Activated T-helper 17 cell treated with anti-CD3 and anti-CD28 coated beads, Interleukin-2, amount 50 U/mL, for 72 hours (primary cell): ENCODE data around the gene KCTD21. TPM values are rescaled to one million over a fixed set of nuclear protein-coding genes. Genes with fewer than 3 reads are reported as not detected.

Experiments
- ATAC-seq: fragments of 150-1000 bp; cut with Tn5 transposase; replicated peaks from 2 replicates; pipeline ENCODE4 v1.10.0; 2021; ENCODE audit warnings: mild to moderate bottlenecking, moderate library complexity
- H3K27ac Mint-ChIP-seq: one replicate; pipeline ENCODE4 v1.8.0; 2022; ENCODE audit warnings: mixed read lengths
- H3K27me3 Mint-ChIP-seq: one replicate; pipeline ENCODE4 v1.8.0; 2022; ENCODE audit warnings: mixed read lengths
- H3K36me3 Mint-ChIP-seq: one replicate; pipeline ENCODE4 v1.8.0; 2022; ENCODE audit warnings: low read depth, mild to moderate bottlenecking, mixed read lengths
- H3K4me1 Mint-ChIP-seq: one replicate; pipeline ENCODE4 v1.8.0; 2022; ENCODE audit warnings: mixed read lengths
- H3K4me3 Mint-ChIP-seq: one replicate; pipeline ENCODE4 v1.8.0; 2022; ENCODE audit warnings: mild to moderate bottlenecking, mixed read lengths
- H3K9me3 Mint-ChIP-seq: one replicate; pipeline ENCODE4 v1.8.0; 2022; ENCODE audit warnings: mixed read lengths
- total RNA-seq, 2 donors: library from RNA; stranded (reverse); gene quantifications; one replicate each; pipeline ENCODE4 v1.2.3, GENCODE V29; 2022

The KCTD21 gene
- total RNA-seq, 2 donors from 2014 or later, result 6.1 to 7.5 TPM

GRCh38 chr11:78199653-78200015 lies 11.2 kb upstream of the KCTD21 start:
- Mint-ChIP-seq H3K27ac (no peak overlapping the region), H3K4me3 (no peak overlapping the region), H3K36me3 (no peaks in the 10 kb centered on the region), H3K27me3 (no peaks in the 10 kb centered on the region), H3K4me1 (peaks cover 30% of the 10 kb centered on the region), H3K9me3 (no peaks in the 10 kb centered on the region)
- ATAC-seq, result no peak

GRCh38 chr11:78199015-78199652 lies 10.7 kb upstream of the KCTD21 start:
- Mint-ChIP-seq H3K27ac (peak overlapping the region; percentile 6), H3K4me3 (no peak overlapping the region), H3K36me3 (no peaks in the 10 kb centered on the region), H3K27me3 (no peaks in the 10 kb centered on the region), H3K9me3 (no peaks in the 10 kb centered on the region), H3K4me1 (peaks cover 31% of the 10 kb centered on the region)
- no peak for ATAC-seq

GRCh38 chr11:78197816-78198215 lies 9.4 kb upstream of the KCTD21 start:
- Mint-ChIP-seq H3K9me3 (no peaks in the 10 kb centered on the region), H3K4me1 (peaks cover 28% of the 10 kb centered on the region), H3K27ac (no peak overlapping the region), H3K27me3 (no peaks in the 10 kb centered on the region), H3K4me3 (no peak overlapping the region), H3K36me3 (no peaks in the 10 kb centered on the region)
- ATAC-seq, result no peak

- H3K36me3 Mint-ChIP-seq, result no peaks in the 10 kb centered on the region
- no peak overlapping the region for H3K4me3 Mint-ChIP-seq
- peaks cover 24% of the 10 kb centered on the region for H3K4me1 Mint-ChIP-seq
- no peaks in the 10 kb centered on the region for H3K27me3 Mint-ChIP-seq
- H3K9me3 Mint-ChIP-seq, result no peaks in the 10 kb centered on the region
- no peak for ATAC-seq
- H3K27ac Mint-ChIP-seq, result no peak overlapping the region
Observed at GRCh38 chr11:78196661-78197091, 8.2 kb upstream of the KCTD21 start.

- Mint-ChIP-seq H3K4me1 (peaks cover 20% of the 10 kb centered on the region), H3K27me3 (no peaks in the 10 kb centered on the region), H3K36me3 (no peaks in the 10 kb centered on the region), H3K4me3 (no peak overlapping the region), H3K9me3 (no peaks in the 10 kb centered on the region), H3K27ac (no peak overlapping the region)
- ATAC-seq, result no peak
Observed at GRCh38 chr11:78195917-78196560, 7.6 kb upstream of the KCTD21 start.

- no peaks in the 10 kb centered on the region for H3K9me3 Mint-ChIP-seq
- H3K27ac Mint-ChIP-seq, result peak overlapping the region; percentile 10
- H3K36me3 Mint-ChIP-seq, result no peaks in the 10 kb centered on the region
- no peaks in the 10 kb centered on the region for H3K27me3 Mint-ChIP-seq
- peaks cover 32% of the 10 kb centered on the region for H3K4me1 Mint-ChIP-seq
- ATAC-seq, result peak; percentile 58
- H3K4me3 Mint-ChIP-seq, result no peak overlapping the region
Observed at GRCh38 chr11:78194490-78194889, 6.1 kb upstream of the KCTD21 start.

- Mint-ChIP-seq H3K27me3 (no peaks in the 10 kb centered on the region), H3K9me3 (no peaks in the 10 kb centered on the region), H3K4me1 (peaks cover 34% of the 10 kb centered on the region), H3K4me3 (no peak overlapping the region), H3K36me3 (no peaks in the 10 kb centered on the region), H3K27ac (peak overlapping the region; percentile 58)
- ATAC-seq, result no peak
Observed at GRCh38 chr11:78193806-78194205, 5.4 kb upstream of the KCTD21 start.

- no peaks in the 10 kb centered on the region for H3K9me3 Mint-ChIP-seq
- peak overlapping the region; percentile 58 for H3K27ac Mint-ChIP-seq
- peak overlapping the region; percentile 1 for H3K4me3 Mint-ChIP-seq
- H3K36me3 Mint-ChIP-seq, result peaks cover 3% of the 10 kb centered on the region
- no peaks in the 10 kb centered on the region for H3K27me3 Mint-ChIP-seq
- H3K4me1 Mint-ChIP-seq, result peaks cover 34% of the 10 kb centered on the region
- ATAC-seq, result no peak
Observed at GRCh38 chr11:78192911-78193351, 4.5 kb upstream of the KCTD21 start.

- H3K27me3 Mint-ChIP-seq, result no peaks in the 10 kb centered on the region
- ATAC-seq, result no peak
- peaks cover 39% of the 10 kb centered on the region for H3K4me1 Mint-ChIP-seq
- H3K36me3 Mint-ChIP-seq, result peaks cover 9% of the 10 kb centered on the region
- H3K27ac Mint-ChIP-seq, result peak overlapping the region; percentile 58
- peak overlapping the region; percentile 1 for H3K4me3 Mint-ChIP-seq
- H3K9me3 Mint-ChIP-seq, result no peaks in the 10 kb centered on the region
Observed at GRCh38 chr11:78192223-78192719, 3.8 kb upstream of the KCTD21 start.

GRCh38 chr11:78190871-78191538 lies 2.6 kb upstream of the KCTD21 start:
- Mint-ChIP-seq H3K4me3 (peak overlapping the region; percentile 96), H3K4me1 (peaks cover 49% of the 10 kb centered on the region), H3K27me3 (no peaks in the 10 kb centered on the region), H3K36me3 (peaks cover 17% of the 10 kb centered on the region), H3K9me3 (no peaks in the 10 kb centered on the region), H3K27ac (peak overlapping the region; percentile 99)
- ATAC-seq, result no peak

GRCh38 chr11:78190374-78190773 lies 1.9 kb upstream of the KCTD21 start:
- ATAC-seq, result no peak
- Mint-ChIP-seq H3K9me3 (no peaks in the 10 kb centered on the region), H3K4me1 (peaks cover 49% of the 10 kb centered on the region), H3K4me3 (peak overlapping the region; percentile 96), H3K27me3 (no peaks in the 10 kb centered on the region), H3K27ac (peak overlapping the region; percentile 99), H3K36me3 (peaks cover 22% of the 10 kb centered on the region)

- Mint-ChIP-seq H3K27ac (peak overlapping the region; percentile 99), H3K4me1 (peaks cover 48% of the 10 kb centered on the region), H3K27me3 (no peaks in the 10 kb centered on the region), H3K4me3 (peak overlapping the region; percentile 96), H3K36me3 (peaks cover 22% of the 10 kb centered on the region), H3K9me3 (no peaks in the 10 kb centered on the region)
- ATAC-seq, result no peak
Observed at GRCh38 chr11:78189851-78190250, 1.4 kb upstream of the KCTD21 start.

- peaks cover 22% of the 10 kb centered on the region for H3K36me3 Mint-ChIP-seq
- H3K9me3 Mint-ChIP-seq, result no peaks in the 10 kb centered on the region
- no peak for ATAC-seq
- peak overlapping the region; percentile 96 for H3K4me3 Mint-ChIP-seq
- no peaks in the 10 kb centered on the region for H3K27me3 Mint-ChIP-seq
- peaks cover 42% of the 10 kb centered on the region for H3K4me1 Mint-ChIP-seq
- H3K27ac Mint-ChIP-seq, result peak overlapping the region; percentile 99
Observed at GRCh38 chr11:78189174-78189724, 823 bp upstream of the KCTD21 start.

- Mint-ChIP-seq H3K4me3 (peak overlapping the region; percentile 96), H3K27me3 (no peaks in the 10 kb centered on the region), H3K4me1 (peaks cover 38% of the 10 kb centered on the region), H3K27ac (peak overlapping the region; percentile 99), H3K9me3 (no peaks in the 10 kb centered on the region), H3K36me3 (peaks cover 32% of the 10 kb centered on the region)
- ATAC-seq, result peak; percentile 80
Observed at GRCh38 chr11:78187366-78188285, 800 bp downstream of the KCTD21 start.
